ENCODE data around the gene SPEM1.

SPEM1 gene

GRCh38 chr17:7440113-7440833 is 20.1 kb downstream of the SPEM1 start:
- Histone ChIP-seq H3K79me1 (ENCODE audit: low read depth, low read length) (no peaks in the 10 kb centered on the region), H3K27ac (replicated peaks; ENCODE audit: low read length) (no peak overlapping the region), H3K36me3 (replicated peaks in 1 of 2; ENCODE audit: control insufficient read depth in 2 of 2, insufficient read depth in 2 of 2, low read length in 2 of 2) (no peaks in the 10 kb centered on the region), H3K18ac (ENCODE audit: low read length) (peak overlapping the region; percentile 100), H3K9ac (ENCODE audit: low read depth, low read length, poor library complexity) (peak overlapping the region; percentile 96), H3K4me1 (ENCODE audit: control insufficient read depth in 2 of 2, insufficient read depth in 1 of 2, low read depth in 1 of 2, low read length in 2 of 2) (peaks cover 27 to 34% of the 10 kb centered on the region in 2 donors), H2BK120ac (ENCODE audit: low read depth, low read length) (peak overlapping the region; percentile 88), H2BK15ac (ENCODE audit: low read length) (peak overlapping the region; percentile 83), H4K8ac (ENCODE audit: low read depth, low read length) (peak overlapping the region; percentile 87), H3K4me3 (ENCODE audit: low read length in 2 of 2) (peak overlapping the region; percentile 96 to 98), H2BK5ac (ENCODE audit: low read length) (peak overlapping the region; percentile 83), H3K27me3 (ENCODE audit: control insufficient read depth in 3 of 3, insufficient read depth in 3 of 3, low read depth in 1 of 3, low read length in 3 of 3) (peaks cover 29 to 49% (median 43%) of the 10 kb centered on the region in 3 experiments), H3K14ac (ENCODE audit: low read length) (peak overlapping the region; percentile 87), H2BK12ac (ENCODE audit: low read length) (peak overlapping the region; percentile 69), H2AFZ (ENCODE audit: low read length) (peak overlapping the region; percentile 97), H3K23ac (ENCODE audit: low read depth, low read length, poor library complexity) (peak overlapping the region; percentile 75), H3K9me3 (replicated peaks in 1 of 2; ENCODE audit: control insufficient read depth in 2 of 2, insufficient read depth in 1 of 2, low read depth in 1 of 2, low read length in 2 of 2) (peaks cover 0 to 4% of the 10 kb centered on the region in 2 donors), H2AK5ac (ENCODE audit: low read depth, low read length) (peak overlapping the region; percentile 89), H3K4me2 (ENCODE audit: insufficient read depth, low read length, poor library complexity, severe bottlenecking) (peak overlapping the region; percentile 97), H3K4ac (ENCODE audit: low read length) (peak overlapping the region; percentile 42), H4K91ac (ENCODE audit: low read depth, low read length, poor library complexity) (peak overlapping the region; percentile 9)
- WGBS, 2 donors (ENCODE audit: extremely low coverage in 2 of 2, insufficient read length in 2 of 2, insufficient replicate concordance in 1 of 2): no CpG with 5 or more reads among the region's 46 CpGs
- DNase-seq (ENCODE audit: low spot score): peak; percentile 58

GRCh38 chr17:7440834-7441195 is 20.7 kb downstream of the SPEM1 start:
- H2AK5ac ChIP-seq (ENCODE audit: low read depth, low read length): peak overlapping the region; percentile 89
- H3K23ac ChIP-seq (ENCODE audit: low read depth, low read length, poor library complexity): peak overlapping the region; percentile 75
- H3K4ac ChIP-seq (ENCODE audit: low read length): peak overlapping the region; percentile 42
- no peak overlapping the region for H2BK5ac ChIP-seq (ENCODE audit: low read length)
- peak overlapping the region; percentile 96 for H3K9ac ChIP-seq (ENCODE audit: low read depth, low read length, poor library complexity)
- peaks cover 26 to 43% (median 38%) of the 10 kb centered on the region in 3 experiments for H3K27me3 ChIP-seq (ENCODE audit: control insufficient read depth in 3 of 3, insufficient read depth in 3 of 3, low read depth in 1 of 3, low read length in 3 of 3)
- H3K27ac ChIP-seq (replicated peaks; ENCODE audit: low read length): no peak overlapping the region
- H2BK12ac ChIP-seq (ENCODE audit: low read length): peak overlapping the region; percentile 69
- H2BK15ac ChIP-seq (ENCODE audit: low read length): no peak overlapping the region
- H3K9me3 ChIP-seq (replicated peaks in 1 of 2; ENCODE audit: control insufficient read depth in 2 of 2, insufficient read depth in 1 of 2, low read depth in 1 of 2, low read length in 2 of 2): peaks cover 0 to 4% of the 10 kb centered on the region in 2 donors
- H4K8ac ChIP-seq (ENCODE audit: low read depth, low read length): no peak overlapping the region
- peak overlapping the region; percentile 88 for H2BK120ac ChIP-seq (ENCODE audit: low read depth, low read length)
- H3K4me3 ChIP-seq (ENCODE audit: low read length in 2 of 2): peak overlapping the region; percentile 96 to 98
- H3K36me3 ChIP-seq (replicated peaks in 1 of 2; ENCODE audit: control insufficient read depth in 2 of 2, insufficient read depth in 2 of 2, low read length in 2 of 2): no peaks in the 10 kb centered on the region
- H3K18ac ChIP-seq (ENCODE audit: low read length): peak overlapping the region; percentile 96
- peak overlapping the region; percentile 58 for H3K14ac ChIP-seq (ENCODE audit: low read length)
- no CpG with 5 or more reads among the region's 12 CpGs for WGBS, 2 donors (ENCODE audit: extremely low coverage in 2 of 2, insufficient read length in 2 of 2, insufficient replicate concordance in 1 of 2)
- DNase-seq (ENCODE audit: low spot score): no peak
- H4K91ac ChIP-seq (ENCODE audit: low read depth, low read length, poor library complexity): no peak overlapping the region
- H3K79me1 ChIP-seq (ENCODE audit: low read depth, low read length): no peaks in the 10 kb centered on the region
- H3K4me2 ChIP-seq (ENCODE audit: insufficient read depth, low read length, poor library complexity, severe bottlenecking): peak overlapping the region; percentile 97
- H3K4me1 ChIP-seq (ENCODE audit: control insufficient read depth in 2 of 2, insufficient read depth in 1 of 2, low read depth in 1 of 2, low read length in 2 of 2): peaks cover 25 to 34% of the 10 kb centered on the region in 2 donors
- H2AFZ ChIP-seq (ENCODE audit: low read length): peak overlapping the region; percentile 97

DNA sequence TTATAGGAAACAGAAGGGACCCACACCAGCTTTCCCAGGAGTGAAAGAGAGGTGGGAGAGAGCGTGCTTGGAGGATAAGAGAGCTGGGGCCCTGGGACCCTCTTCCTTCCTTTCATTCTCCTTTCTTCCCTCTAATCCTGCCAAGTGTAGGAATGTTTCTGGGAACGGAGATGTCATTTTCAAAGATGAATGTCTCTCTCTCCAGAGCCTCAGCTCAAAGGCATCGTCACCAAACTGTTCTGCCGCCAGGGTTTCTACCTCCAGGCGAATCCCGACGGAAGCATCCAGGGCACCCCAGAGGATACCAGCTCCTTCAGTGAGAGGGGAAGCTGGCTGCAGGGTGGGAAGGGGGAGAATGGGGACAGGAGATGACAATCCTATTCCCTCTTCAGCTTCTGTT is 21.1 kb downstream of the SPEM1 start:
- H3K4me3 ChIP-seq (ENCODE audit: low read length in 2 of 2): peak overlapping the region in 1 of 2 donors; percentile 96
- H3K27ac ChIP-seq (replicated peaks; ENCODE audit: low read length): no peak overlapping the region
- no CpG with 5 or more reads among the region's 7 CpGs for WGBS, 2 donors (ENCODE audit: extremely low coverage in 2 of 2, insufficient read length in 2 of 2, insufficient replicate concordance in 1 of 2)

GRCh38 chr17:7442142-7442541 is 22.0 kb downstream of the SPEM1 start:
- WGBS, 2 donors (ENCODE audit: extremely low coverage in 2 of 2, insufficient read length in 2 of 2, insufficient replicate concordance in 1 of 2): no CpG with 5 or more reads among the region's 2 CpGs
- no peak overlapping the region for H3K9ac ChIP-seq (ENCODE audit: low read depth, low read length, poor library complexity)
- no peak overlapping the region for H3K4me2 ChIP-seq (ENCODE audit: insufficient read depth, low read length, poor library complexity, severe bottlenecking)

More for the DNA sequence above, 21.1 kb downstream of the SPEM1 start:
- Histone ChIP-seq H3K9me3 (replicated peaks in 1 of 2; ENCODE audit: control insufficient read depth in 2 of 2, insufficient read depth in 1 of 2, low read depth in 1 of 2, low read length in 2 of 2) (peaks cover 0 to 3% of the 10 kb centered on the region in 2 donors), H4K91ac (ENCODE audit: low read depth, low read length, poor library complexity) (no peak overlapping the region), H3K4me1 (ENCODE audit: control insufficient read depth in 2 of 2, insufficient read depth in 1 of 2, low read depth in 1 of 2, low read length in 2 of 2) (peaks cover 24 to 38% of the 10 kb centered on the region in 2 donors), H3K23ac (ENCODE audit: low read depth, low read length, poor library complexity) (no peak overlapping the region), H2AFZ (ENCODE audit: low read length) (peak overlapping the region; percentile 97), H2BK12ac (ENCODE audit: low read length) (no peak overlapping the region), H4K8ac (ENCODE audit: low read depth, low read length) (no peak overlapping the region), H2BK5ac (ENCODE audit: low read length) (no peak overlapping the region), H2AK5ac (ENCODE audit: low read depth, low read length) (no peak overlapping the region), H3K4me2 (ENCODE audit: insufficient read depth, low read length, poor library complexity, severe bottlenecking) (peak overlapping the region; percentile 97), H3K27me3 (ENCODE audit: control insufficient read depth in 3 of 3, insufficient read depth in 3 of 3, low read depth in 1 of 3, low read length in 3 of 3) (peaks cover 21 to 39% (median 33%) of the 10 kb centered on the region in 3 experiments), H3K36me3 (replicated peaks in 1 of 2; ENCODE audit: control insufficient read depth in 2 of 2, insufficient read depth in 2 of 2, low read length in 2 of 2) (no peaks in the 10 kb centered on the region), H3K9ac (ENCODE audit: low read depth, low read length, poor library complexity) (no peak overlapping the region), H3K79me1 (ENCODE audit: low read depth, low read length) (no peaks in the 10 kb centered on the region), H3K14ac (ENCODE audit: low read length) (no peak overlapping the region), H2BK120ac (ENCODE audit: low read depth, low read length) (no peak overlapping the region), H3K4ac (ENCODE audit: low read length) (no peak overlapping the region), H3K18ac (ENCODE audit: low read length) (no peak overlapping the region), H2BK15ac (ENCODE audit: low read length) (no peak overlapping the region)
- DNase-seq (ENCODE audit: low spot score): no peak

More at GRCh38 chr17:7442142-7442541, 22.0 kb downstream of the SPEM1 start:
- Histone ChIP-seq H2AK5ac (ENCODE audit: low read depth, low read length) (no peak overlapping the region), H3K36me3 (replicated peaks in 1 of 2; ENCODE audit: control insufficient read depth in 2 of 2, insufficient read depth in 2 of 2, low read length in 2 of 2) (no peaks in the 10 kb centered on the region), H3K18ac (ENCODE audit: low read length) (no peak overlapping the region), H2BK12ac (ENCODE audit: low read length) (no peak overlapping the region), H2AFZ (ENCODE audit: low read length) (no peak overlapping the region), H3K9me3 (replicated peaks in 1 of 2; ENCODE audit: control insufficient read depth in 2 of 2, insufficient read depth in 1 of 2, low read depth in 1 of 2, low read length in 2 of 2) (peaks cover 0 to under 1% of the 10 kb centered on the region in 2 donors), H3K4ac (ENCODE audit: low read length) (no peak overlapping the region), H3K14ac (ENCODE audit: low read length) (no peak overlapping the region), H4K91ac (ENCODE audit: low read depth, low read length, poor library complexity) (no peak overlapping the region), H2BK15ac (ENCODE audit: low read length) (peak overlapping the region; percentile 32), H3K23ac (ENCODE audit: low read depth, low read length, poor library complexity) (no peak overlapping the region), H3K79me1 (ENCODE audit: low read depth, low read length) (no peaks in the 10 kb centered on the region), H3K27ac (replicated peaks; ENCODE audit: low read length) (no peak overlapping the region), H3K27me3 (ENCODE audit: control insufficient read depth in 3 of 3, insufficient read depth in 3 of 3, low read depth in 1 of 3, low read length in 3 of 3) (peaks cover 21 to 39% (median 27%) of the 10 kb centered on the region in 3 experiments), H3K4me3 (ENCODE audit: low read length in 2 of 2) (no peak overlapping the region), H2BK120ac (ENCODE audit: low read depth, low read length) (no peak overlapping the region), H2BK5ac (ENCODE audit: low read length) (no peak overlapping the region), H3K4me1 (ENCODE audit: control insufficient read depth in 2 of 2, insufficient read depth in 1 of 2, low read depth in 1 of 2, low read length in 2 of 2) (peaks cover 20 to 39% of the 10 kb centered on the region in 2 donors), H4K8ac (ENCODE audit: low read depth, low read length) (no peak overlapping the region)
- no peak for DNase-seq (ENCODE audit: low spot score)

Data from neuronal stem cell (in vitro differentiated cells).